HG02884 (cell line): Measurements from ENCODE around the gene STRIT1.
"Not testable (repeated sequence)": the region's sequence is repeated elsewhere in the genome, so short reads cannot be mapped to it uniquely, and the experiment has no call there.

Source experiments
- ATAC-seq: cut with Tn5 transposase; IDR thresholded peaks from one replicate; pipeline ENCODE4 v1.9.1; 2021; ENCODE audit warnings: mild to moderate bottlenecking, moderate library complexity; ENCODE audit not compliant: unreplicated experiment

STRIT1 gene

GRCh38 chr3:155274435-155274834 lies 19.0 kb downstream of the STRIT1 start:
- ATAC-seq = not testable (repeated sequence)

- ATAC-seq = no peak
Observed at GRCh38 chr3:155271343-155271613, 22.2 kb downstream of the STRIT1 start.

- no peak for ATAC-seq
Observed at GRCh38 chr3:155270485-155271342, 22.8 kb downstream of the STRIT1 start.

- no peak for ATAC-seq
Observed at GRCh38 chr3:155270063-155270462, 23.4 kb downstream of the STRIT1 start.

GRCh38 chr3:155262855-155263254 lies 30.6 kb downstream of the STRIT1 start:
- not testable (repeated sequence) for ATAC-seq

GRCh38 chr3:155262295-155262694 lies 31.2 kb downstream of the STRIT1 start:
- no peak for ATAC-seq

- no peak for ATAC-seq
Observed at GRCh38 chr3:155254445-155254844, 39.0 kb downstream of the STRIT1 start.

- no peak for ATAC-seq
Observed at GRCh38 chr3:155252535-155252934, 40.9 kb downstream of the STRIT1 start.

- no peak for ATAC-seq
Observed at GRCh38 chr3:155252021-155252420, 41.5 kb downstream of the STRIT1 start.

- no peak for ATAC-seq
Observed at GRCh38 chr3:155248531-155249187, 44.8 kb downstream of the STRIT1 start.

GRCh38 chr3:155244699-155245098 lies 48.8 kb downstream of the STRIT1 start:
- no peak for ATAC-seq

GRCh38 chr3:155244216-155244615 lies 49.3 kb downstream of the STRIT1 start:
- no peak for ATAC-seq

- ATAC-seq = no peak
Observed at GRCh38 chr3:155243512-155243921, 50.0 kb downstream of the STRIT1 start.

- no peak for ATAC-seq
Observed at GRCh38 chr3:155242342-155242741, 51.1 kb downstream of the STRIT1 start.

- ATAC-seq = no peak
Observed at GRCh38 chr3:155241579-155241978, 51.9 kb downstream of the STRIT1 start.
